Trophoblast cell (in vitro differentiated cells and primary cell): ENCODE data around the gene CD164.

ENCODE experiments used
- DNase-seq, 2 donors: peaks; one replicate each; pipeline ENCODE4 v3.0.0-alpha.2; 2016
- H2AFZ ChIP-seq: 2 replicates; pipeline ENCODE4 v1.6.1; 2013; ENCODE audit warnings: low read length, moderate library complexity, mild to moderate bottlenecking; ENCODE audit not compliant: insufficient read depth, poor library complexity
- H2AK5ac ChIP-seq: 2 replicates; pipeline ENCODE4 v1.6.1; 2013; ENCODE audit warnings: mild to moderate bottlenecking, low read length
- H2BK120ac ChIP-seq: 2 replicates; pipeline ENCODE4 v1.6.1; 2013; ENCODE audit warnings: low read length, mild to moderate bottlenecking, moderate library complexity; ENCODE audit not compliant: insufficient read depth, poor library complexity
- H2BK12ac ChIP-seq: 2 replicates; pipeline ENCODE4 v1.6.1; 2013; ENCODE audit warnings: mild to moderate bottlenecking, low read length, moderate library complexity
- H2BK5ac ChIP-seq: 2 replicates; pipeline ENCODE4 v1.6.1; 2013; ENCODE audit warnings: low read length, low read depth, moderate library complexity, mild to moderate bottlenecking; ENCODE audit not compliant: poor library complexity
- H3K14ac ChIP-seq: 2 replicates; pipeline ENCODE4 v1.6.1; 2013; ENCODE audit warnings: mild to moderate bottlenecking, low read length
- H3K18ac ChIP-seq: 2 replicates; pipeline ENCODE4 v1.6.1; 2013; ENCODE audit warnings: mild to moderate bottlenecking, low read length
- H3K23ac ChIP-seq: 2 replicates; pipeline ENCODE4 v1.6.1; 2013; ENCODE audit warnings: low read length
- H3K27ac ChIP-seq: 2 replicates; pipeline ENCODE4 v1.5.1; 2013; ENCODE audit warnings: low read depth, mild to moderate bottlenecking, inconsistent platforms, low read length, moderate library complexity
- H3K27me3 ChIP-seq: 2 replicates; pipeline ENCODE4 v1.6.1; 2013; ENCODE audit warnings: inconsistent platforms, mild to moderate bottlenecking, low read length, moderate library complexity; ENCODE audit not compliant: insufficient read depth
- H3K36me3 ChIP-seq, 2 experiments: 1 replicate in 1 of 2; 2 replicates in 1 of 2; pipeline ENCODE4 v1.6.1; 2013; ENCODE audit warnings: low read length in 2 of 2, mild to moderate bottlenecking in 2 of 2, moderate library complexity in 1 of 2; ENCODE audit not compliant: insufficient read depth in 2 of 2, control insufficient read depth in 1 of 2
- H3K4ac ChIP-seq: 2 replicates; pipeline ENCODE4 v1.6.1; 2013; ENCODE audit warnings: low read depth, mild to moderate bottlenecking, low read length, moderate library complexity
- H3K4me1 ChIP-seq, 2 experiments: 1 replicate in 1 of 2; 2 replicates in 1 of 2; pipeline ENCODE4 v1.6.1; 2013; ENCODE audit warnings: low read length in 2 of 2, mild to moderate bottlenecking in 2 of 2, moderate library complexity in 1 of 2; ENCODE audit not compliant: insufficient read depth in 2 of 2, control insufficient read depth in 1 of 2
- H3K4me2 ChIP-seq: 2 replicates; pipeline ENCODE4 v1.6.1; 2013; ENCODE audit warnings: inconsistent platforms, mild to moderate bottlenecking, low read length, moderate library complexity
- H3K4me3 ChIP-seq: 2 replicates; pipeline ENCODE4 v1.5.1; 2013; ENCODE audit warnings: mild to moderate bottlenecking, low read depth, low read length, inconsistent platforms
- H3K79me1 ChIP-seq: one replicate; pipeline ENCODE4 v1.6.1; 2013; ENCODE audit warnings: low read length
- H3K79me2 ChIP-seq: 2 replicates; pipeline ENCODE4 v1.6.1; 2013; ENCODE audit warnings: low read length, mild to moderate bottlenecking; ENCODE audit not compliant: control insufficient read depth, insufficient read depth, poor library complexity
- H3K9ac ChIP-seq: 2 replicates; pipeline ENCODE4 v1.6.1; 2013; ENCODE audit warnings: mild to moderate bottlenecking, low read length
- H3K9me3 ChIP-seq: 2 replicates; pipeline ENCODE4 v1.6.1; 2013; ENCODE audit warnings: low read depth, mild to moderate bottlenecking, control low read depth, inconsistent platforms, low read length; ENCODE audit not compliant: insufficient read depth
- H4K12ac ChIP-seq: 2 replicates; pipeline ENCODE4 v1.6.1; 2013; ENCODE audit warnings: low read depth, mild to moderate bottlenecking, low read length, moderate library complexity
- H4K8ac ChIP-seq: 2 replicates; pipeline ENCODE4 v1.6.1; 2013; ENCODE audit warnings: low read depth, mild to moderate bottlenecking, low read length, moderate library complexity
- H4K91ac ChIP-seq: one replicate; pipeline ENCODE4 v1.6.1; 2013; ENCODE audit warnings: low read depth, mild to moderate bottlenecking, low read length, moderate library complexity
- WGBS: extraction: QIAGEN DNeasy Blood & Tissue Kit; methylation state at CpG from one replicate; pipeline ENCODE4 v1.1.7; 2013; ENCODE audit warnings: missing lambda C conversion rate; ENCODE audit not compliant: insufficient read length, insufficient coverage; ENCODE audit errors: extremely low coverage; 5-methylcytosine and 5-hydroxymethylcytosine counted together

CD164 gene

DNA sequence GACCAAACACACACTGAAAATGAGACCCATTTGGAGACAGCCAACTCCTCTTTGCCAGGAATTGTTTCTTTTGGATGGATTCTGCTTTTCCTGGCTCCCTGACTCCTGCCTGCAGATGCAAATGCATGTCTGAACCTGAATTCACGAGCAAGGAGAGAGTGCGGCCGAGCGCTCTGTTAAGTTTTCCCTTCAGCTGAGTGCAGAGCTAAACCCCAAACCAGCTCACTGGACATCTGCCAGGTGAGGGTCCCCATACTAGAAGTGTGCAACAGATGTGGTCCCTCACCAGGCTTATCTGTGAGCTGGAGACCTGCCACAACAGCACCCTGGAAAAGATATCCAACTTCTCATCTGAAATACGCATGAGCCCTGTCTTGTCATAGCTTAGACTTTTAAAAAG is 59.0 kb downstream of the CD164 start:
- Histone ChIP-seq H3K27ac (no peak overlapping the region), H3K4me1 (no peaks in the 10 kb centered on the region), H3K36me3 (no peaks in the 10 kb centered on the region), H4K8ac (no peak overlapping the region), H3K27me3 (no peaks in the 10 kb centered on the region), H3K18ac (no peak overlapping the region), H2BK120ac (no peak overlapping the region), H3K79me2 (no peaks in the 10 kb centered on the region), H3K23ac (no peak overlapping the region), H3K79me1 (no peaks in the 10 kb centered on the region), H4K12ac (no peak overlapping the region), H2AFZ (no peak overlapping the region), H4K91ac (no peak overlapping the region), H3K4me2 (no peak overlapping the region), H3K14ac (no peak overlapping the region), H3K4me3 (no peak overlapping the region), H3K4ac (no peak overlapping the region), H3K9me3 (no peaks in the 10 kb centered on the region), H3K9ac (no peak overlapping the region), H2BK12ac (no peak overlapping the region), H2BK5ac (no peak overlapping the region), H2AK5ac (no peak overlapping the region)
- no CpG with 5 or more reads among the region's 5 CpGs for WGBS
- DNase-seq, result no peak

DNA sequence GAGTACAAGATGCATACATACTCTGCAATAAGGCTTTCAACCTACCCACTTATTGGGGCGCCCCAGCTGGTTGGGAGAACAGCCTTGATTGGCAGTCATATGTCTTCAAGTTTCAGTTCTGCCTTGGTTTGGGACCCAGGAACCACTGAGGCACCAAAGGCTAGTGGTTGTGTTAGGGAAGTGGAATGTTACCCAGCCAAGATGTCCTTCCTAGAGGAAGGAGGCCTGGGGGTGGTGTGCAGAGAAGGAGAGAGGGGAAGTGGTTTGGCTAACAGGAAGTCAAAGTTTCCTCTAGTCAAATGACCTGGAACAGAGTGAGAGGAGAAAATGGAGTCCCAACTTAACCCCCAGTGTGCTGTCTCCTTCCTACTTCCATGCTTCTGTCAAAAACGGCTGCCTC is 59.4 kb downstream of the CD164 start:
- no peak overlapping the region for H3K18ac ChIP-seq
- H3K9ac ChIP-seq, result no peak overlapping the region
- H3K14ac ChIP-seq, result no peak overlapping the region
- H2BK12ac ChIP-seq, result no peak overlapping the region
- no peak overlapping the region for H3K4me2 ChIP-seq
- DNase-seq, result no peak
- H3K27ac ChIP-seq, result no peak overlapping the region
- no peaks in the 10 kb centered on the region for H3K4me1 ChIP-seq
- H2BK5ac ChIP-seq, result no peak overlapping the region
- H3K23ac ChIP-seq, result no peak overlapping the region
- H3K4me3 ChIP-seq, result no peak overlapping the region
- H2AFZ ChIP-seq, result no peak overlapping the region
- no peaks in the 10 kb centered on the region for H3K79me2 ChIP-seq
- H3K27me3 ChIP-seq, result no peaks in the 10 kb centered on the region
- H3K9me3 ChIP-seq, result no peaks in the 10 kb centered on the region
- no peak overlapping the region for H4K91ac ChIP-seq
- no peaks in the 10 kb centered on the region for H3K36me3 ChIP-seq
- H2BK120ac ChIP-seq, result no peak overlapping the region
- H3K79me1 ChIP-seq, result no peaks in the 10 kb centered on the region
- H4K8ac ChIP-seq, result no peak overlapping the region
- no peak overlapping the region for H4K12ac ChIP-seq
- no CpG with 5 or more reads among the region's 2 CpGs for WGBS
- no peak overlapping the region for H3K4ac ChIP-seq
- no peak overlapping the region for H2AK5ac ChIP-seq

DNA sequence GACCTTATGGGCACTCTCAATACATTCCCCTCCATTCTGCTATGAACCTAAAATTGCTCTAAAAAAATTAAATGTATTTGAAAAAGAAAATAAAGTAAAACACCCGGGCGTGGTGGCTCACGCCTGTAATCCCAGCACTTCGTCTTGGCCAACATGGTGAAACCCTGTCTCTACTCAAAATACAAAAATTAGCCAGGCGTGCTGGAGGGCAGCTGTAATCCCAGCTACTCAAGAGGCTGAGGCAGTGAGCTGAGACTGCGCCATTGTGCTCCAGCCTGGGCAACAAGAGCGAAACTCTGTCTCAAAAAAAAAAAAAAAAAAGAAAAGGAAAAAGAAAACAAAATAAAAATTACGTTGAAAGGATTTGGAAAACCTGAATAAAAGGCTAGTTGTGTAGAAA is 60.5 kb downstream of the CD164 start:
- Histone ChIP-seq H4K8ac (no peak overlapping the region), H3K4ac (no peak overlapping the region), H3K27me3 (no peaks in the 10 kb centered on the region), H3K23ac (no peak overlapping the region), H3K79me2 (no peaks in the 10 kb centered on the region), H2BK12ac (no peak overlapping the region), H2BK5ac (no peak overlapping the region), H2BK120ac (no peak overlapping the region), H3K27ac (no peak overlapping the region), H4K12ac (no peak overlapping the region), H3K4me3 (no peak overlapping the region), H2AFZ (no peak overlapping the region), H3K36me3 (no peaks in the 10 kb centered on the region), H3K9me3 (no peaks in the 10 kb centered on the region), H3K79me1 (no peaks in the 10 kb centered on the region), H3K4me1 (no peaks in the 10 kb centered on the region), H3K4me2 (no peak overlapping the region), H3K14ac (no peak overlapping the region), H3K18ac (no peak overlapping the region), H4K91ac (no peak overlapping the region), H2AK5ac (no peak overlapping the region), H3K9ac (no peak overlapping the region)
- no peak for DNase-seq
- WGBS, result no CpG with 5 or more reads among the region's 8 CpGs

DNA sequence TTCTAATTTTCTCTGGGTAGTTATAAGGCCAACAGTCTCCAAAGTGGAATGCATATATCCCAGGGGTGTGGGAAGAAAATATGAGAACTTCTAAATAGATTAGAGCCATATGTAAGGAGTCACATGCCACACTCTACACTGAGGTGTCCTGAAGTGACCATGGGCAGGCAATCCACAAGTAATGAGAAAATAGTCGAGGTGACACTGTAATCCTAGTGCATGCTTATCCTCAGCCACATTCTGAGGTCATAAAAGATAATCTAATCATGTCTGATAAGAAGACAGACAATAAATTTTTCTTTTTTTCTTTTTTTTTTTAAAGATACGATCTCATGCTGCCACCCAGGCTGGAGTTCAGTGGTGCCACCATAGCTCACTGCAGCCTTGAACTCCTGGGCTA is 62.2 kb downstream of the CD164 start:
- H3K36me3 ChIP-seq, result no peaks in the 10 kb centered on the region
- no peaks in the 10 kb centered on the region for H3K4me1 ChIP-seq
- H3K23ac ChIP-seq, result no peak overlapping the region
- no peaks in the 10 kb centered on the region for H3K79me2 ChIP-seq
- no peak for DNase-seq
- no peak overlapping the region for H3K4me3 ChIP-seq
- H3K4ac ChIP-seq, result no peak overlapping the region
- H2BK120ac ChIP-seq, result no peak overlapping the region
- WGBS, result no CpG with 5 or more reads among the region's 2 CpGs
- no peak overlapping the region for H4K91ac ChIP-seq
- H2BK12ac ChIP-seq, result no peak overlapping the region
- no peaks in the 10 kb centered on the region for H3K27me3 ChIP-seq
- no peak overlapping the region for H2BK5ac ChIP-seq
- H3K79me1 ChIP-seq, result no peaks in the 10 kb centered on the region
- no peak overlapping the region for H3K27ac ChIP-seq
- no peak overlapping the region for H3K9ac ChIP-seq
- H3K14ac ChIP-seq, result no peak overlapping the region
- no peak overlapping the region for H3K18ac ChIP-seq
- H4K12ac ChIP-seq, result no peak overlapping the region
- H4K8ac ChIP-seq, result no peak overlapping the region
- H3K4me2 ChIP-seq, result no peak overlapping the region
- no peaks in the 10 kb centered on the region for H3K9me3 ChIP-seq
- H2AK5ac ChIP-seq, result no peak overlapping the region
- no peak overlapping the region for H2AFZ ChIP-seq
